Vagina (tissue), 2 donors: ENCODE measurements around the gene PPP1R3A. TPM values are rescaled to one million over a fixed set of nuclear protein-coding genes. Genes with fewer than 3 reads are reported as not detected.

Experiments used
- DNase-seq, 2 donors: peaks; one replicate each; pipeline ENCODE4 v3.0.0-alpha.2; 2017; ENCODE audit errors: extremely low spot score in 2 of 2
- H3K27ac ChIP-seq: fragments of 200-600 bp; sonication (generic); one replicate; pipeline ENCODE4 v1.5.1; 2019
- H3K27me3 ChIP-seq: fragments of 200-600 bp; sonication (generic); one replicate; pipeline ENCODE4 v1.5.1; 2019
- H3K36me3 ChIP-seq, 2 donors: fragments of 200-600 bp; sonication (generic); one replicate each; pipeline ENCODE4 v1.5.1; 2017 to 2019
- H3K4me1 ChIP-seq: fragments of 200-600 bp; sonication (generic); one replicate; pipeline ENCODE4 v1.5.1; 2019
- H3K4me3 ChIP-seq, 2 donors: fragments of 200-600 bp; sonication (generic); 1 replicate in 1 of 2; 2 replicates in 1 of 2; pipeline ENCODE4 v1.5.1; 2016 to 2019
- H3K9me3 ChIP-seq: fragments of 200-600 bp; sonication (generic); one replicate; pipeline ENCODE4 v1.5.1; 2019
- CTCF ChIP-seq, 3 experiments: fragments of 450-650 bp in 2 of 3; fragments of 200-600 bp in 1 of 3; sonication (generic) in 1 of 3; IDR thresholded peaks; one replicate each; pipeline ENCODE4 v1.5.1; 2017 to 2019; ENCODE audit warnings: antibody characterized with exemption in 3 of 3, mild to moderate bottlenecking in 2 of 3, moderate library complexity in 2 of 3
- POLR2A ChIP-seq, 2 donors: fragments of 450-650 bp; IDR thresholded peaks; one replicate each; pipeline ENCODE4 v1.6.1; 2017; ENCODE audit warnings: antibody characterized with exemption in 2 of 2, mild to moderate bottlenecking in 2 of 2, moderate library complexity in 2 of 2
- POLR2AphosphoS5 ChIP-seq, 2 donors: sonication (generic); formaldehyde crosslinking; IDR thresholded peaks; one replicate each; pipeline ENCODE4 v1.9.0; 2017; ENCODE audit warnings: antibody characterized with exemption in 2 of 2, mild to moderate bottlenecking in 2 of 2, low read depth in 1 of 2; ENCODE audit not compliant: insufficient read depth in 1 of 2
- intact Hi-C: fragments of 100-400 bp; cut with DNase I; formaldehyde crosslinking; loops from one replicate; pipeline ENCODE4 v1.15.1; 2023
- total RNA-seq: library from RNA; depleted of rRNA; stranded (reverse); fragments of >200 nt; gene quantifications from one replicate; pipeline ENCODE4 v1.2.3, GENCODE V29; 2016

Gene PPP1R3A
- total RNA-seq, 1 donor from 2014 or later = not detected

- Histone ChIP-seq H3K9me3 (no peaks in the 10 kb centered on the region), H3K4me3 (no peak overlapping the region), H3K4me1 (no peaks in the 10 kb centered on the region), H3K36me3 (no peaks in the 10 kb centered on the region), H3K27ac (no peak overlapping the region), H3K27me3 (no peaks in the 10 kb centered on the region)
- DNase-seq = no peak
- TF ChIP-seq POLR2AphosphoS5 (IDR thresholded peaks at IDR 0.05; ENCODE audit: insufficient read depth in 1 of 2, low read depth in 1 of 2) (no peak), POLR2A (IDR thresholded peaks at IDR 0.05) (no peak)
- intact Hi-C loops = no loop called here
Observed at GRCh38 chr7:113835367-113835766, 83.4 kb downstream of the PPP1R3A start.

- DNase-seq = no peak
- Histone ChIP-seq H3K4me3 (no peak overlapping the region), H3K36me3 (no peaks in the 10 kb centered on the region), H3K27me3 (no peaks in the 10 kb centered on the region), H3K9me3 (no peaks in the 10 kb centered on the region), H3K4me1 (no peaks in the 10 kb centered on the region), H3K27ac (no peak overlapping the region)
- TF ChIP-seq CTCF (IDR thresholded peaks at IDR 0.05) (no peak), POLR2AphosphoS5 (IDR thresholded peaks at IDR 0.05; ENCODE audit: insufficient read depth in 1 of 2, low read depth in 1 of 2) (no peak), POLR2A (IDR thresholded peaks at IDR 0.05) (no peak)
- intact Hi-C loops = no loop called here
Observed at GRCh38 chr7:113832196-113832745, 86.5 kb downstream of the PPP1R3A start.

GRCh38 chr7:113831556-113831955 is 87.3 kb downstream of the PPP1R3A start:
- H3K27ac ChIP-seq = no peak overlapping the region
- no peaks in the 10 kb centered on the region for H3K4me1 ChIP-seq
- no peaks in the 10 kb centered on the region for H3K9me3 ChIP-seq
- no peak overlapping the region for H3K4me3 ChIP-seq
- no peaks in the 10 kb centered on the region for H3K36me3 ChIP-seq
- no peaks in the 10 kb centered on the region for H3K27me3 ChIP-seq
- intact Hi-C loops = no loop called here
- DNase-seq = no peak
- TF ChIP-seq POLR2A (IDR thresholded peaks at IDR 0.05) (no peak), CTCF (IDR thresholded peaks at IDR 0.05) (no peak), POLR2AphosphoS5 (IDR thresholded peaks at IDR 0.05; ENCODE audit: insufficient read depth in 1 of 2, low read depth in 1 of 2) (peak in 1 of 2 donors; percentile 39)

GRCh38 chr7:113828581-113828980 is 90.2 kb downstream of the PPP1R3A start:
- no peak for TF ChIP-seq CTCF (IDR thresholded peaks at IDR 0.05)
- no peak for TF ChIP-seq POLR2AphosphoS5 (IDR thresholded peaks at IDR 0.05; ENCODE audit: insufficient read depth in 1 of 2, low read depth in 1 of 2)
- TF ChIP-seq POLR2A (IDR thresholded peaks at IDR 0.05) = no peak
- Histone ChIP-seq H3K9me3 (no peaks in the 10 kb centered on the region), H3K4me1 (no peaks in the 10 kb centered on the region), H3K4me3 (no peak overlapping the region), H3K27ac (no peak overlapping the region), H3K36me3 (no peaks in the 10 kb centered on the region), H3K27me3 (no peaks in the 10 kb centered on the region)
- intact Hi-C loops = no loop called here
- DNase-seq = no peak
